HepG2 (cell line): ENCODE measurements around the gene H1-8. TPM values are rescaled to one million over a fixed set of nuclear protein-coding genes. Genes with fewer than 3 reads are reported as not detected.

Experiments used
- ATAC-seq: fragments of 200-7000 bp; cut with Tn5 transposase; 3 replicates; pipeline ENCODE4 v1.9.1; 2020; ENCODE audit warnings: mild to moderate bottlenecking, moderate library complexity
- BruUV-seq: library from RNA; stranded (reverse); fragments of 400-500 nt; replicated peaks from 2 replicates; lab custom pipeline; 2021; lab: Mats Ljungman, UMichigan
- CTCF ChIA-PET: fragments of 300-600 bp; formaldehyde crosslinking; extraction: SDS; loops from one replicate; lab custom pipeline; 2021; ENCODE audit warnings: low total read pairs, inconsistent platforms, low intra/inter-chr PET ratio; lab: Yijun Ruan, JAX
- POLR2A ChIA-PET: fragments of 350-600 bp; sonication (Branson Sonifier 250); formaldehyde crosslinking; loops from one replicate; lab custom pipeline; 2020; ENCODE audit warnings: antibody characterized with exemption, inconsistent platforms; lab: Yijun Ruan, JAX
- DNase-seq: peaks from one replicate; pipeline ENCODE4 v3.0.0-alpha.2; 2015; ENCODE audit warnings: low spot score
- FAIRE-seq: peaks from 3 replicates; lab custom pipeline; 2011; peaks lifted over from hg19 to GRCh38; lab: Jason Lieb, UNC
- H2AFZ ChIP-seq: one replicate; pipeline ENCODE4 v1.6.1; 2011; ENCODE audit warnings: low read length, inconsistent platforms
- H3K27ac ChIP-seq: fragments of 300-600 bp; 3 replicates; pipeline ENCODE4 v1.8.0; 2011; ENCODE audit warnings: mixed run types, mild to moderate bottlenecking, mixed read lengths, low read length, inconsistent platforms; ENCODE audit not compliant: insufficient read depth; ENCODE audit errors: extremely low read length
- H3K27me3 ChIP-seq, 2 experiments: fragments of 200-600 bp in 1 of 2; 2 replicates in 1 of 2; 3 replicates in 1 of 2; pipeline versions ENCODE4 v1.6.0 to v1.8.0; 2011; ENCODE audit warnings: low read length in 2 of 2, mild to moderate bottlenecking in 2 of 2, moderate library complexity in 2 of 2, inconsistent platforms in 1 of 2; ENCODE audit not compliant: insufficient read depth in 2 of 2, control insufficient read depth in 1 of 2
- H3K36me3 ChIP-seq, 2 experiments: fragments of 200-600 bp in 1 of 2; replicated peaks in 1 of 2; 2 replicates in 1 of 2; 3 replicates in 1 of 2; pipeline versions ENCODE4 v1.5.1 to v1.8.0; 2011; ENCODE audit warnings: low read length in 2 of 2, inconsistent platforms in 1 of 2; ENCODE audit not compliant: insufficient read depth in 2 of 2, control insufficient read depth in 1 of 2
- H3K4me1 ChIP-seq: 2 replicates; pipeline ENCODE4 v1.5.1; 2012; ENCODE audit warnings: low read length, inconsistent platforms; ENCODE audit not compliant: insufficient read depth
- H3K4me2 ChIP-seq: 2 replicates; pipeline ENCODE4 v1.6.0; 2011; ENCODE audit warnings: low read depth, low read length, inconsistent platforms
- H3K4me3 ChIP-seq, 3 experiments: fragments of 200-600 bp in 1 of 3; sonication (generic), shearing (Covaris generic) in 1 of 3; replicated peaks in 1 of 3; 2 replicates each; pipeline ENCODE4 v1.5.1; 2011 to 2016; ENCODE audit warnings: low read length in 3 of 3, inconsistent platforms in 2 of 3, low read depth in 2 of 3, mild to moderate bottlenecking in 2 of 3, control low read depth in 1 of 3, mixed read lengths in 1 of 3; ENCODE audit not compliant: insufficient read depth in 1 of 3
- H3K79me2 ChIP-seq: one replicate; pipeline ENCODE4 v1.6.1; 2011; ENCODE audit warnings: low read length, inconsistent platforms; ENCODE audit not compliant: insufficient read depth
- H3K9ac ChIP-seq: 2 replicates; pipeline ENCODE4 v1.6.0; 2011; ENCODE audit warnings: mild to moderate bottlenecking, low read depth, low read length, inconsistent platforms; ENCODE audit not compliant: insufficient read depth
- H3K9me3 ChIP-seq: 2 replicates; pipeline ENCODE4 v1.5.1; 2012; ENCODE audit warnings: mild to moderate bottlenecking, low read length
- H4K20me1 ChIP-seq: 2 replicates; pipeline ENCODE4 v1.6.0; 2011; ENCODE audit warnings: inconsistent platforms, mild to moderate bottlenecking, low read length, moderate library complexity; ENCODE audit not compliant: insufficient read depth
- HOXA9 ChIP-seq: sonication (generic); formaldehyde crosslinking; IDR thresholded peaks from 2 replicates; pipeline ENCODE4 v1.8.1; 2022; ENCODE audit warnings: missing genetic modification reagents, mild to moderate bottlenecking, moderate library complexity, borderline replicate concordance
- MBNL3 ChIP-seq: fragments of 250-450 bp; sonication (Bioruptor Pico); conservative IDR thresholded peaks from 2 replicates; pipeline ENCODE4 v1.8.0; 2022; ENCODE audit warnings: mild to moderate bottlenecking, inconsistent platforms
- TBX2 ChIP-seq: sonication (generic); formaldehyde crosslinking; IDR thresholded peaks from 2 replicates; pipeline ENCODE4 v1.5.0; 2020; ENCODE audit warnings: missing genetic modification reagents, mild to moderate bottlenecking, borderline replicate concordance
- ZNF33B ChIP-seq: sonication (generic); formaldehyde crosslinking; IDR thresholded peaks from 2 replicates; pipeline ENCODE4 v1.5.1; 2020; ENCODE audit warnings: mild to moderate bottlenecking, missing genetic modification reagents
- ZNF569 ChIP-seq: sonication (generic); formaldehyde crosslinking; IDR thresholded peaks from 2 replicates; pipeline ENCODE4 v1.5.0; 2020; ENCODE audit warnings: mild to moderate bottlenecking, missing genetic modification reagents, moderate library complexity, borderline replicate concordance
- ZNF709 ChIP-seq: sonication (generic); formaldehyde crosslinking; IDR thresholded peaks from 2 replicates; pipeline ENCODE4 v1.5.0; 2020; ENCODE audit warnings: mild to moderate bottlenecking, missing genetic modification reagents
- WGBS: methylation state at CpG from one replicate; pipeline ENCODE4 v1.1.6; 2017; ENCODE audit warnings: low lambda C conversion rate; 5-methylcytosine and 5-hydroxymethylcytosine counted together
- in situ Hi-C: cut with HindIII; loops from 2 replicates; pipeline ENCODE4 v1.10.0; 2017; ENCODE audit warnings: low pct_unique_long_range_greater_than_20kb; ENCODE audit not compliant: extremely low pct_ligation_motif_present
- intact Hi-C: fragments of 100-400 bp; cut with micrococcal nuclease; formaldehyde crosslinking; loops from one replicate; pipeline ENCODE4 v1.10.0; 2022; ENCODE audit not compliant: unreplicated experiment
- polyA plus RNA-seq, 8 experiments: library from polyadenylated mRNA; depleted of rRNA in 3 of 8; stranded (reverse) in 7 of 8; unstranded in 1 of 8; fragments of >200 nt; fragmentation: Illumina TruSeq in 4 of 8; extraction: Trizol in 4 of 8; gene quantifications; 2 replicates each; pipeline versions ENCODE4 v1.2.1 to v1.2.3, GENCODE V29; 2011 to 2016; ENCODE audit warnings: low read depth in 4 of 8, missing spikeins in 1 of 8, mixed read lengths in 1 of 8; ENCODE audit not compliant: insufficient read depth in 1 of 8
- total RNA-seq, 5 experiments: library from RNA; depleted of rRNA; stranded (reverse); fragments of >200 nt; fragmentation: Illumina TruSeq; extraction: Trizol; gene quantifications; 2 replicates each; pipeline ENCODE4 v1.2.3, GENCODE V29; 2016; ENCODE audit warnings: low read depth in 1 of 5
- TF ChIP-seq, protein P1 (sequence below): sonication (generic); formaldehyde crosslinking; IDR thresholded peaks from 2 replicates; pipeline ENCODE4 v1.8.0; 2022; ENCODE audit warnings: mild to moderate bottlenecking, missing genetic modification reagents, moderate library complexity
- TF ChIP-seq, protein P2 (sequence below): sonication (generic); formaldehyde crosslinking; IDR thresholded peaks from 2 replicates; pipeline ENCODE4 v1.5.1; 2020; ENCODE audit warnings: missing genetic modification reagents, mild to moderate bottlenecking, borderline replicate concordance

Gene H1-8
- total and polyA plus RNA-seq, 2 of the 13 experiments (the other 11 are each of a cell fraction or from before 2014, with no cell fraction given): 0.08 TPM; not detected in 1

- ChIA-PET POLR2A (interaction anchor here (2.9 kb wide), 1 partner anchor 12 kb away, joined by 9 read pairs; no protein-coding TSS in a partner anchor), CTCF (no interaction called here)
- TF ChIP-seq, protein P1, sequence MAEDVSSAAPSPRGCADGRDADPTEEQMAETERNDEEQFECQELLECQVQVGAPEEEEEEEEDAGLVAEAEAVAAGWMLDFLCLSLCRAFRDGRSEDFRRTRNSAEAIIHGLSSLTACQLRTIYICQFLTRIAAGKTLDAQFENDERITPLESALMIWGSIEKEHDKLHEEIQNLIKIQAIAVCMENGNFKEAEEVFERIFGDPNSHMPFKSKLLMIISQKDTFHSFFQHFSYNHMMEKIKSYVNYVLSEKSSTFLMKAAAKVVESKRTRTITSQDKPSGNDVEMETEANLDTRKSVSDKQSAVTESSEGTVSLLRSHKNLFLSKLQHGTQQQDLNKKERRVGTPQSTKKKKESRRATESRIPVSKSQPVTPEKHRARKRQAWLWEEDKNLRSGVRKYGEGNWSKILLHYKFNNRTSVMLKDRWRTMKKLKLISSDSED (CRISPR knock-in tag): no peak
- TF ChIP-seq MBNL3 (CRISPR knock-in tag): no peak
- no peak for TF ChIP-seq TBX2 (CRISPR knock-in tag)
- TF ChIP-seq ZNF709 (CRISPR knock-in tag): no peak
- no peak for TF ChIP-seq ZNF33B
- TF ChIP-seq, protein P2, sequence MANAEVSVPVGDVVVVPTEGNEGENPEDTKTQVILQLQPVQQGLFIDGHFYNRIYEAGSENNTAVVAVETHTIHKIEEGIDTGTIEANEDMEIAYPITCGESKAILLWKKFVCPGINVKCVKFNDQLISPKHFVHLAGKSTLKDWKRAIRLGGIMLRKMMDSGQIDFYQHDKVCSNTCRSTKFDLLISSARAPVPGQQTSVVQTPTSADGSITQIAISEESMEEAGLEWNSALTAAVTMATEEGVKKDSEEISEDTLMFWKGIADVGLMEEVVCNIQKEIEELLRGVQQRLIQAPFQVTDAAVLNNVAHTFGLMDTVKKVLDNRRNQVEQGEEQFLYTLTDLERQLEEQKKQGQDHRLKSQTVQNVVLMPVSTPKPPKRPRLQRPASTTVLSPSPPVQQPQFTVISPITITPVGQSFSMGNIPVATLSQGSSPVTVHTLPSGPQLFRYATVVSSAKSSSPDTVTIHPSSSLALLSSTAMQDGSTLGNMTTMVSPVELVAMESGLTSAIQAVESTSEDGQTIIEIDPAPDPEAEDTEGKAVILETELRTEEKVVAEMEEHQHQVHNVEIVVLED (CRISPR knock-in tag): no peak
- TF ChIP-seq HOXA9 (CRISPR knock-in tag): no peak
- no peak for TF ChIP-seq ZNF569 (CRISPR knock-in tag)
- intact Hi-C loops: no loop called here
- ATAC-seq (peak; percentile 10; the same call in 2 of the 3 replicates), FAIRE-seq (no peak), DNase-seq (no peak)
- H4K20me1 ChIP-seq: no peaks in the 10 kb centered on the region
- no peak overlapping the region for H3K27ac ChIP-seq
- no peaks in the 10 kb centered on the region for H3K36me3 ChIP-seq
- in situ Hi-C loops: no loop called here
- no peaks in the 10 kb centered on the region for H3K9me3 ChIP-seq
- no peak overlapping the region for H3K4me3 ChIP-seq
- no peak overlapping the region for H3K4me2 ChIP-seq
- no TSS peak for BruUV-seq
- H3K79me2 ChIP-seq: no peaks in the 10 kb centered on the region
- H3K27me3 ChIP-seq: no peaks in the 10 kb centered on the region; a peak in 1 of 5 replicates
- H2AFZ ChIP-seq: no peak overlapping the region
- H3K9ac ChIP-seq: no peak overlapping the region
- H3K4me1 ChIP-seq: peaks cover 50% of the 10 kb centered on the region
- 67% methylated on average over 1 of the region's 5 CpGs for WGBS
These were observed 20.0 kb upstream of the H1-8 start for GRCh38 chr3:129522953-129523352.
